ENCODE data around the gene GTF2H2C_2.
A peak's percentile ranks its signal among the peaks of the same experiment; 100 is the strongest.
"Not testable (repeated sequence)": the region's sequence is repeated elsewhere in the genome, so short reads cannot be mapped to it uniquely, and the experiment has no call there.

GTF2H2C_2 gene

GRCh38 chr5:70415117-70415516 is at the start of gene GTF2H2C_2:
TSS of gene GTF2H2C_2 (plus strand) at chr5:70415368.
- not testable (repeated sequence) for DNase-seq (ENCODE audit: low spot score)

GRCh38 chr5:70400984-70401686 is 14.0 kb upstream of the GTF2H2C_2 start:
- DNase-seq (ENCODE audit: low spot score) = peak; percentile 28

GRCh38 chr5:70421322-70421721 is 6.2 kb downstream of the GTF2H2C_2 start:
- DNase-seq (ENCODE audit: low spot score) = not testable (repeated sequence)

GRCh38 chr5:70423215-70423614 is 8.0 kb downstream of the GTF2H2C_2 start:
- not testable (repeated sequence) for DNase-seq (ENCODE audit: low spot score)

GRCh38 chr5:70438518-70438917 is 23.4 kb downstream of the GTF2H2C_2 start:
- not testable (repeated sequence) for DNase-seq (ENCODE audit: low spot score)

GRCh38 chr5:70449565-70449964 is 34.4 kb downstream of the GTF2H2C_2 start:
- not testable (repeated sequence) for DNase-seq (ENCODE audit: low spot score)

- DNase-seq (ENCODE audit: low spot score) = not testable (repeated sequence)
These were observed 36.2 kb downstream of the GTF2H2C_2 start for GRCh38 chr5:70451249-70451984.

GRCh38 chr5:70457093-70457492 is 41.9 kb downstream of the GTF2H2C_2 start:
- DNase-seq (ENCODE audit: low spot score) = not testable (repeated sequence)

GRCh38 chr5:70459188-70459587 is 44.0 kb downstream of the GTF2H2C_2 start:
- DNase-seq (ENCODE audit: low spot score) = not testable (repeated sequence)

GRCh38 chr5:70461984-70462383 is 46.8 kb downstream of the GTF2H2C_2 start:
- DNase-seq (ENCODE audit: low spot score) = not testable (repeated sequence)

GRCh38 chr5:70464019-70464637 is 49.0 kb downstream of the GTF2H2C_2 start:
- not testable (repeated sequence) for DNase-seq (ENCODE audit: low spot score)

GRCh38 chr5:70469926-70470509 is 54.9 kb downstream of the GTF2H2C_2 start:
- not testable (repeated sequence) for DNase-seq (ENCODE audit: low spot score)
